Activated T-helper 9 cell treated with anti-CD3 and anti-CD28 coated beads, Interleukin-2, amount 50 U/mL, for 16 hours (primary cell): ENCODE measurements around the gene ASTN2.

Experiments used
- DNase-seq: peaks from one replicate; pipeline ENCODE4 v3.0.0-alpha.2; 2020; ENCODE audit warnings: low read depth

The ASTN2 gene

GRCh38 chr9:117178596-117179375 lies 236.1 kb downstream of the ASTN2 start:
- DNase-seq = no peak

- no peak for DNase-seq
Measured at GRCh38 chr9:117170567-117170966, 244.3 kb downstream of the ASTN2 start.

GRCh38 chr9:117169089-117169621 lies 245.7 kb downstream of the ASTN2 start:
- no peak for DNase-seq

GRCh38 chr9:117164512-117164911 lies 250.3 kb downstream of the ASTN2 start:
- no peak for DNase-seq

- DNase-seq = no peak
Measured at GRCh38 chr9:117160254-117160653, 254.6 kb downstream of the ASTN2 start.

- no peak for DNase-seq
Measured at GRCh38 chr9:117156771-117157535, 257.9 kb downstream of the ASTN2 start.

- no peak for DNase-seq
Measured at GRCh38 chr9:117156144-117156688, 258.6 kb downstream of the ASTN2 start.

- no peak for DNase-seq
Measured at GRCh38 chr9:117153021-117153420, 261.8 kb downstream of the ASTN2 start.

- no peak for DNase-seq
Measured at GRCh38 chr9:117151716-117152115, 263.1 kb downstream of the ASTN2 start.

GRCh38 chr9:117149996-117150395 lies 264.9 kb downstream of the ASTN2 start:
- no peak for DNase-seq

- no peak for DNase-seq
Measured at GRCh38 chr9:117145811-117146490, 268.9 kb downstream of the ASTN2 start.

- no peak for DNase-seq
Measured at GRCh38 chr9:117145081-117145480, 269.8 kb downstream of the ASTN2 start.

GRCh38 chr9:117138231-117138630 lies 276.6 kb downstream of the ASTN2 start:
- no peak for DNase-seq

- no peak for DNase-seq
Measured at GRCh38 chr9:117136461-117136860, 278.4 kb downstream of the ASTN2 start.

- no peak for DNase-seq
Measured at GRCh38 chr9:117135501-117136098, 279.3 kb downstream of the ASTN2 start.

- DNase-seq = no peak
Measured at GRCh38 chr9:117134826-117135500, 279.9 kb downstream of the ASTN2 start.

GRCh38 chr9:117126871-117127270 lies 288.0 kb downstream of the ASTN2 start:
- DNase-seq = no peak

- DNase-seq = no peak
Measured at GRCh38 chr9:117125531-117125930, 289.3 kb downstream of the ASTN2 start.

GRCh38 chr9:117123729-117124128 lies 291.1 kb downstream of the ASTN2 start:
- no peak for DNase-seq

- no peak for DNase-seq
Measured at GRCh38 chr9:117122953-117123352, 291.9 kb downstream of the ASTN2 start.

- no peak for DNase-seq
Measured at GRCh38 chr9:117122102-117122501, 292.8 kb downstream of the ASTN2 start.
